ENCODE results near the gene GPBP1L1.

Gene GPBP1L1

GRCh38 chr1:45585496-45586075 is 100.7 kb downstream of the GPBP1L1 start:
- DNase-seq, result no peak

GRCh38 chr1:45585110-45585426 is 101.3 kb downstream of the GPBP1L1 start:
- DNase-seq, result no peak

GRCh38 chr1:45584351-45585109 is 101.8 kb downstream of the GPBP1L1 start:
- peak; percentile 84 for DNase-seq

DNA sequence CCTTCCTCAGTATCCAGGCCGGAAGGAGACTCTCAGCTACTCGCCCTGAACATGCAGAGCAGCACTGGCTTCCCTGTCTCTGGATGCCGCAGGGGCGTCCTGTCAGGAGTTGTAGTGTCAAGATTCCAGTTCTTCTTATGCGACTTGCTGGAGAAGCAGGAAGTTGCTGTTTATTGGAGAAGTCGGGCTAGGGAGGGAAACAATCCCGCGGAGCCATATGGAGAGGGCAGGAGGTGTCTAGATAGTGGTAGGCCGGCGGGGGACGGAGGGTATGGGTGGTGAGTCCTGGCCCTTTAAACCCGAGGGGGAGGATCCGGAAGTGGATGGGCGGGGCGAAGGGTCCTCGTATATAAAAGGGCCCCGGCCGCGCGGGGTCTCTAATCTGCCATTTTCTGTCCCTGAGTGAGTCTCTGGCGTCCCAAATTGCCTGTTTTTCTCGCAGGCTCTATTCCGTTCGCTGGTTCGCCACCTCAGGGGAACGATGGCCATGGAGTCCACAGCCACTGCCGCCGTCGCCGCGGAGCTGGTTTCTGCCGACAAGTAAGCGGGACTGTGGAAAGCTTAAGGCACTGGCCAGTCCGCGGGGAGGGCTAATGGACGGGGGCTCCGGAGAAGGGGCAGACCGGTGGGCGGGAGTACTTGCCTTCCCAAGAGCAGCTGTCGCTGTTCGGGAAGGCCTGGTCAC is 102.5 kb downstream of the GPBP1L1 start, which contains the start of gene NASP:
Gene NASP, plus strand, starts transcription at position 376 of the 685 bp plus-strand sequence. Its CDS starts 106 bp downstream, at position 482.
- DNase-seq, result peak; percentile 72

- DNase-seq, result peak; percentile 98
Observed at GRCh38 chr1:45583264-45583665, 103.1 kb downstream of the GPBP1L1 start.
